ACC112 (cell line): ENCODE measurements around the gene ARHGEF39.
A peak's percentile ranks its signal among the peaks of the same experiment; 100 is the strongest.

Source experiments
- H2AFZ ChIP-seq: fragments of 200-600 bp; sonication (generic); one replicate; pipeline ENCODE4 v1.6.0; 2017; ENCODE audit warnings: antibody characterized with exemption, low read length; ENCODE audit not compliant: unreplicated experiment
- H3K27ac ChIP-seq: fragments of 200-600 bp; sonication (generic); 2 replicates; pipeline ENCODE4 v1.5.1; 2014; ENCODE audit warnings: low read depth, mild to moderate bottlenecking, antibody characterized with exemption, low read length, moderate library complexity
- H3K27me3 ChIP-seq: fragments of 200-600 bp; sonication (generic); 2 replicates; pipeline ENCODE4 v1.6.1; 2014; ENCODE audit warnings: mild to moderate bottlenecking, antibody characterized with exemption, low read length, moderate library complexity, mixed read lengths; ENCODE audit not compliant: insufficient read depth
- H3K36me3 ChIP-seq: fragments of 200-600 bp; sonication (generic); 2 replicates; pipeline ENCODE4 v1.6.1; 2016; ENCODE audit warnings: mild to moderate bottlenecking, antibody characterized with exemption, low read length, moderate library complexity, mixed read lengths; ENCODE audit not compliant: insufficient read depth
- H3K4me1 ChIP-seq: fragments of 200-600 bp; sonication (generic); one replicate; pipeline ENCODE4 v1.6.1; 2016; ENCODE audit warnings: low read length, mixed read lengths; ENCODE audit not compliant: insufficient read depth, unreplicated experiment, control insufficient read depth
- H3K4me3 ChIP-seq: fragments of 200-600 bp; sonication (generic); 2 replicates; pipeline ENCODE4 v1.5.1; 2014; ENCODE audit warnings: mild to moderate bottlenecking, low read depth, low read length
- H3K79me2 ChIP-seq: fragments of 200-600 bp; sonication (generic); one replicate; pipeline ENCODE4 v1.6.0; 2016; ENCODE audit warnings: low read length; ENCODE audit not compliant: control insufficient read depth, unreplicated experiment, insufficient read depth

Gene ARHGEF39

GRCh38 chr9:35691334-35691650, 26.3 kb upstream of the ARHGEF39 start:
- Histone ChIP-seq H3K79me2 (peaks cover 37% of the 10 kb centered on the region), H3K4me1 (peaks cover 24% of the 10 kb centered on the region), H3K36me3 (peaks cover 23% of the 10 kb centered on the region; the same call in 1 of the 2 replicates), H3K4me3 (peak overlapping the region; percentile 98), H3K27me3 (no peaks in the 10 kb centered on the region), H3K27ac (peak overlapping the region; percentile 91), H2AFZ (peak overlapping the region; percentile 71)

- peaks cover 18% of the 10 kb centered on the region; the same call in 1 of the 2 replicates for H3K36me3 ChIP-seq
- H3K4me1 ChIP-seq: peaks cover 29% of the 10 kb centered on the region
- H2AFZ ChIP-seq: peak overlapping the region; percentile 71
- peaks cover 41% of the 10 kb centered on the region for H3K79me2 ChIP-seq
- peak overlapping the region; percentile 91 for H3K27ac ChIP-seq
- peak overlapping the region; percentile 98 for H3K4me3 ChIP-seq
- H3K27me3 ChIP-seq: no peaks in the 10 kb centered on the region
Observed at GRCh38 chr9:35690614-35691333, 25.8 kb upstream of the ARHGEF39 start.

GRCh38 chr9:35690294-35690613, 25.3 kb upstream of the ARHGEF39 start:
- Histone ChIP-seq H3K27me3 (no peaks in the 10 kb centered on the region), H3K79me2 (peaks cover 46% of the 10 kb centered on the region), H3K4me3 (peak overlapping the region; percentile 98), H3K27ac (peak overlapping the region; percentile 91), H3K36me3 (peaks cover 22% of the 10 kb centered on the region; the same call in 1 of the 2 replicates), H2AFZ (no peak overlapping the region), H3K4me1 (peaks cover 34% of the 10 kb centered on the region)

GRCh38 chr9:35689542-35690293, 24.7 kb upstream of the ARHGEF39 start, which contains the start of gene TPM2:
TPM2 (minus strand) TSS chr9:35689925; CDS start chr9:35689817, 108 bp downstream.
- peak within 1 kb of the TSS; percentile 98 for H3K4me3 ChIP-seq

GRCh38 chr9:35688558-35689541, 23.9 kb upstream of the ARHGEF39 start:
- Histone ChIP-seq H3K27me3 (no peaks in the 10 kb centered on the region), H3K79me2 (peaks cover 51% of the 10 kb centered on the region), H3K36me3 (peaks cover 36% of the 10 kb centered on the region; the same call in 1 of the 2 replicates), H3K4me1 (peaks cover 37% of the 10 kb centered on the region), H2AFZ (no peak overlapping the region), H3K4me3 (peak overlapping the region; percentile 98), H3K27ac (peak overlapping the region; percentile 91)

More at GRCh38 chr9:35689542-35690293, 24.7 kb upstream of the ARHGEF39 start, which contains the start of gene TPM2:
- H3K27ac ChIP-seq: peak within 1 kb of the TSS; percentile 91
- H3K36me3 ChIP-seq: peaks cover 27% of the 10 kb centered on the region; the same call in 1 of the 2 replicates
- no peaks in the 10 kb centered on the region for H3K27me3 ChIP-seq
- peaks cover 37% of the 10 kb centered on the region for H3K4me1 ChIP-seq
- H2AFZ ChIP-seq: peak within 1 kb of the TSS; percentile 71
- peaks cover 48% of the 10 kb centered on the region for H3K79me2 ChIP-seq

- peaks cover 51% of the 10 kb centered on the region for H3K79me2 ChIP-seq
- H2AFZ ChIP-seq: no peak overlapping the region
- H3K36me3 ChIP-seq: peaks cover 36% of the 10 kb centered on the region; the same call in 1 of the 2 replicates
- peak overlapping the region; percentile 98 for H3K4me3 ChIP-seq
- peaks cover 41% of the 10 kb centered on the region for H3K4me1 ChIP-seq
- H3K27me3 ChIP-seq: no peaks in the 10 kb centered on the region
- peak overlapping the region; percentile 91; the same call in 1 of the 2 replicates for H3K27ac ChIP-seq
Observed at GRCh38 chr9:35687972-35688557, 23.1 kb upstream of the ARHGEF39 start.

- Histone ChIP-seq H3K4me3 (peak overlapping the region; percentile 98), H3K27ac (0 out of 2 replicates have a peak overlapping the region, but pooled peaks have one; percentile 91), H3K36me3 (peaks cover 40% of the 10 kb centered on the region; the same call in 1 of the 2 replicates)
Observed at GRCh38 chr9:35687306-35687705, 22.3 kb upstream of the ARHGEF39 start.

GRCh38 chr9:35686222-35687203, 21.5 kb upstream of the ARHGEF39 start:
- H3K4me1 ChIP-seq: peaks cover 54% of the 10 kb centered on the region
- H3K36me3 ChIP-seq: peaks cover 40% of the 10 kb centered on the region; the same call in 1 of the 2 replicates
- no peak overlapping the region for H2AFZ ChIP-seq
- H3K27ac ChIP-seq: 0 out of 2 replicates have a peak overlapping the region, but pooled peaks have one; percentile 14
- H3K27me3 ChIP-seq: no peaks in the 10 kb centered on the region
- H3K4me3 ChIP-seq: peak overlapping the region; percentile 98
- H3K79me2 ChIP-seq: peaks cover 51% of the 10 kb centered on the region

More at GRCh38 chr9:35687306-35687705, 22.3 kb upstream of the ARHGEF39 start:
- H2AFZ ChIP-seq: no peak overlapping the region
- H3K79me2 ChIP-seq: peaks cover 51% of the 10 kb centered on the region
- no peaks in the 10 kb centered on the region for H3K27me3 ChIP-seq
- H3K4me1 ChIP-seq: peaks cover 48% of the 10 kb centered on the region

GRCh38 chr9:35685506-35685905, 20.5 kb upstream of the ARHGEF39 start:
- Histone ChIP-seq H2AFZ (no peak overlapping the region), H3K79me2 (peaks cover 51% of the 10 kb centered on the region), H3K4me1 (peaks cover 57% of the 10 kb centered on the region), H3K36me3 (peaks cover 40% of the 10 kb centered on the region; the same call in 1 of the 2 replicates), H3K27me3 (no peaks in the 10 kb centered on the region), H3K27ac (no peak overlapping the region), H3K4me3 (no peak overlapping the region; the same call in 1 of the 2 replicates)
